ENCODE results near the gene C11orf24.

GRCh38 chr11:68251765-68252164, 20.0 kb downstream of the C11orf24 start:
- TF ChIP-seq CTCF (IDR thresholded peaks at IDR 0.05), result no peak
- TF ChIP-seq NFYB (CRISPR knock-in tag; conservative IDR thresholded peaks at IDR 0.05; ENCODE audit: low read depth), result no peak
- no peak for TF ChIP-seq ZBTB43 (CRISPR knock-in tag; IDR thresholded peaks at IDR 0.05)
- TF ChIP-seq SP1 (CRISPR knock-in tag; conservative IDR thresholded peaks at IDR 0.05), result no peak
- no peak for TF ChIP-seq SMAD3 (CRISPR knock-in tag; IDR thresholded peaks at IDR 0.05; ENCODE audit: borderline replicate concordance)
- no peak for TF ChIP-seq HMGA2 (CRISPR knock-in tag; IDR thresholded peaks at IDR 0.05)
- no peak for TF ChIP-seq ARID4B (CRISPR knock-in tag; IDR thresholded peaks at IDR 0.05; ENCODE audit: borderline replicate concordance)
- no peak for TF ChIP-seq NR3C1 (CRISPR knock-in tag; conservative IDR thresholded peaks at IDR 0.05; ENCODE audit: low read depth)

Measured in WTC11 (cell line).